GM23248 (cell line): ENCODE results near the gene NPIPB2. TPM values are rescaled to one million over a fixed set of nuclear protein-coding genes. Genes with fewer than 3 reads are reported as not detected.
A peak's percentile ranks its signal among the peaks of the same experiment; 100 is the strongest.
"Not testable (repeated sequence)": the region's sequence is repeated elsewhere in the genome, so short reads cannot be mapped to it uniquely, and the experiment has no call there.

Source experiments
- DNase-seq: peaks from one replicate; pipeline ENCODE4 v3.0.0-alpha.2; 2015
- H2AFZ ChIP-seq: fragments of 200-600 bp; sonication (generic); 2 replicates; pipeline ENCODE4 v1.6.1; 2016; ENCODE audit warnings: antibody characterized with exemption
- H3F3A ChIP-seq: fragments of 200-600 bp; sonication (generic); 2 replicates; pipeline ENCODE4 v1.6.1; 2016; ENCODE audit warnings: mild to moderate bottlenecking, antibody characterized with exemption, mixed run types; ENCODE audit not compliant: insufficient read depth
- H3K27ac ChIP-seq: fragments of 200-600 bp; sonication (generic); 2 replicates; pipeline ENCODE4 v1.5.1; 2016; ENCODE audit warnings: mild to moderate bottlenecking
- H3K27me3 ChIP-seq: fragments of 200-600 bp; sonication (generic); replicated peaks from 2 replicates; pipeline ENCODE4 v1.6.1; 2016; ENCODE audit warnings: mild to moderate bottlenecking; ENCODE audit not compliant: insufficient read depth
- H3K36me3 ChIP-seq: fragments of 200-600 bp; sonication (generic); 2 replicates; pipeline ENCODE4 v1.6.1; 2016; ENCODE audit warnings: low read depth, mild to moderate bottlenecking
- H3K4me1 ChIP-seq: fragments of 200-600 bp; sonication (generic); 2 replicates; pipeline ENCODE4 v1.6.1; 2016; ENCODE audit warnings: mild to moderate bottlenecking; ENCODE audit not compliant: insufficient read depth
- H3K4me2 ChIP-seq: fragments of 200-600 bp; sonication (generic); one replicate; pipeline ENCODE4 v1.6.1; 2016; ENCODE audit warnings: mild to moderate bottlenecking; ENCODE audit not compliant: unreplicated experiment
- H3K4me3 ChIP-seq: fragments of 200-600 bp; sonication (generic); 2 replicates; pipeline ENCODE4 v1.5.1; 2016; ENCODE audit warnings: mild to moderate bottlenecking
- H3K79me2 ChIP-seq: fragments of 200-600 bp; sonication (generic); 2 replicates; pipeline ENCODE4 v1.6.1; 2016; ENCODE audit warnings: mild to moderate bottlenecking; ENCODE audit not compliant: insufficient read depth
- H3K9ac ChIP-seq: fragments of 200-600 bp; sonication (generic); 2 replicates; pipeline ENCODE4 v1.6.1; 2016; ENCODE audit warnings: mild to moderate bottlenecking
- H3K9me2 ChIP-seq: fragments of 200-600 bp; sonication (generic); 2 replicates; pipeline ENCODE4 v1.6.1; 2016; ENCODE audit warnings: mixed run types, mild to moderate bottlenecking, moderate library complexity; ENCODE audit not compliant: insufficient read depth
- H3K9me3 ChIP-seq: fragments of 200-600 bp; sonication (generic); one replicate; pipeline ENCODE4 v1.6.1; 2017; ENCODE audit warnings: low read depth
- H4K20me1 ChIP-seq: fragments of 200-600 bp; sonication (generic); 2 replicates; pipeline ENCODE4 v1.6.0; 2016; ENCODE audit not compliant: insufficient read depth
- EZH2 ChIP-seq: fragments of 200-600 bp; sonication (generic); IDR thresholded peaks from 2 replicates; pipeline ENCODE4 v1.6.1; 2018; ENCODE audit warnings: antibody characterized with exemption, mild to moderate bottlenecking; ENCODE audit not compliant: insufficient read depth, poor library complexity, severe bottlenecking
- EZH2phosphoT487 ChIP-seq: fragments of 200-600 bp; sonication (generic); IDR thresholded peaks from 2 replicates; pipeline ENCODE4 v1.6.1; 2018; ENCODE audit warnings: antibody characterized with exemption, moderate library complexity, mild to moderate bottlenecking, low read depth; ENCODE audit not compliant: insufficient read depth
- WGBS, 2 experiments: methylation state at CpG; one replicate each; pipeline ENCODE4 v1.1.6; 2015 to 2017; ENCODE audit warnings: low lambda C conversion rate in 2 of 2, low coverage in 1 of 2; ENCODE audit errors: missing lambda C conversion rate in 2 of 2; 5-methylcytosine and 5-hydroxymethylcytosine counted together
- in situ Hi-C: fragments of 300-500 bp; cut with MboI; formaldehyde crosslinking; loops from 2 replicates; pipeline ENCODE4 v1.15.0; 2020
- polyA plus RNA-seq: library from polyadenylated mRNA; unstranded; fragments of >200 nt; fragmentation: Nextera tagmentation; extraction: Ambion mirVana; gene quantifications from 2 replicates; pipeline ENCODE4 v1.2.1, GENCODE V29; 2016
- total RNA-seq: library from RNA; depleted of rRNA; stranded (reverse); fragments of >200 nt; shearing (Covaris generic); gene quantifications from 2 replicates; pipeline ENCODE4 v1.2.3, GENCODE V29; 2014

NPIPB2 gene
- total and polyA plus RNA-seq, 2 experiments from 2014 or later, result 0.65 to 2.0 TPM

GRCh38 chr16:11948819-11949218 is 7.0 kb upstream of the NPIPB2 start:
- no peak for DNase-seq
- Histone ChIP-seq H3K4me1 (no peaks in the 10 kb centered on the region), H3K9ac (no peak overlapping the region), H3K27ac (no peak overlapping the region), H3K36me3 (no peaks in the 10 kb centered on the region), H3K4me3 (no peak overlapping the region), H3F3A (no peaks in the 10 kb centered on the region), H3K27me3 (no peaks in the 10 kb centered on the region), H4K20me1 (no peaks in the 10 kb centered on the region), H2AFZ (no peak overlapping the region), H3K9me3 (no peaks in the 10 kb centered on the region), H3K4me2 (no peak overlapping the region), H3K79me2 (no peaks in the 10 kb centered on the region), H3K9me2 (no peaks in the 10 kb centered on the region)
- WGBS, 2 experiments, result 38 to 40% methylated on average over 5 of the region's 5 CpGs
- in situ Hi-C loops, result no loop called here
- TF ChIP-seq EZH2phosphoT487 (no peak), EZH2 (no peak)

DNA sequence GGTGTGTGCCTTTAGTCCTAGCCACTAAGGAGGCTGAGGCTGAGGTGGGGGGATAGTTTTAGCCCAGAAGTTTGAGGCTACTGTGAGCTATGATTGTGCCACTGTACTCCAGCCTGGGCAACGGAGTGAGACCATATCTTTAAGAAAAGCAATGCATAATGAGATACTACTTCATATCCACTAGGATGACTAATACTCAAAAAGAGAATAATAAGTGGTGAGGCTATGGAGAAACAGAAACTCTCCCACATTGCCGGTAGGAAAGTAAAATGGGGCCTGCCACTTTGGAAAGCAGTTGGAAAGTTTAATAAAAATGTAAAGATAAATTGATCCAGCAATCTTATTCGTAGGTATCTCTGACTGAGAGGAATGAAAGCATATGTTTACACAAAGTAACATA is 4.6 kb upstream of the NPIPB2 start:
- H3K9ac ChIP-seq, result no peak overlapping the region
- H3K4me2 ChIP-seq, result no peak overlapping the region
- H2AFZ ChIP-seq, result no peak overlapping the region
- H3K27ac ChIP-seq, result no peak overlapping the region
- no peaks in the 10 kb centered on the region for H3K4me1 ChIP-seq
- H3F3A ChIP-seq, result no peaks in the 10 kb centered on the region
- no peak overlapping the region for H3K4me3 ChIP-seq
- 56 to 66% methylated on average over 3 of the region's 3 CpGs for WGBS, 2 experiments
- H3K9me3 ChIP-seq, result no peaks in the 10 kb centered on the region
- no peaks in the 10 kb centered on the region for H3K27me3 ChIP-seq
- no peaks in the 10 kb centered on the region for H4K20me1 ChIP-seq
- no peaks in the 10 kb centered on the region for H3K36me3 ChIP-seq
- H3K79me2 ChIP-seq, result no peaks in the 10 kb centered on the region
- in situ Hi-C loops, result no loop called here
- peak; percentile 37 for DNase-seq
- no peak for TF ChIP-seq EZH2phosphoT487
- TF ChIP-seq EZH2, result no peak
- H3K9me2 ChIP-seq, result no peaks in the 10 kb centered on the region

DNA sequence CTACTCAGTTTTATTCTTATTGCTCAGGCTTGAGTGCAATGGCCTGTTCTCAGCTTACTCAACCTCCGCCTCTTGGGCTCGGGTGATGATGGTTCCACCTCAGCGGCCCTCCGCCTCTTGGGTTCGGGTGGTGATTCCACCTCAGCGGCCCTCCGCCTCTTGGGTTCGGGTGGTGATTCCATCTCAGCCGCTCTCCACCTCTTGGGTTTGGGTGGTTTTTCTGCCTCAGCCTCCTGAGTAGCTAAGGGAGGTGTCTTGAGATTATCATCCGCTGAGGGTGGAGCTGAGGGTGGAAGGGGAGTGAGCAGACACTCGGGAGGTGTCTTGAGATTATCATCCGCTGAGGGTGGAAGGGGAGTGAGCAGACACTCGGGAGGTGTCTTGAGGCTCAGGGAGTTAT is 14.5 kb downstream of the NPIPB2 start:
- in situ Hi-C loops, H3K4me3 ChIP-seq, H3K4me1 ChIP-seq, H3K4me2 ChIP-seq, H3K27me3 ChIP-seq, H3K79me2 ChIP-seq, DNase-seq, H3K36me3 ChIP-seq, H4K20me1 ChIP-seq, H3K9me3 ChIP-seq, H2AFZ ChIP-seq, H3K9me2 ChIP-seq, H3F3A ChIP-seq, H3K9ac ChIP-seq, H3K27ac ChIP-seq: not testable (repeated sequence)
- WGBS, 2 experiments, result 73 to 76% methylated on average over 13 of the region's 13 CpGs

DNA sequence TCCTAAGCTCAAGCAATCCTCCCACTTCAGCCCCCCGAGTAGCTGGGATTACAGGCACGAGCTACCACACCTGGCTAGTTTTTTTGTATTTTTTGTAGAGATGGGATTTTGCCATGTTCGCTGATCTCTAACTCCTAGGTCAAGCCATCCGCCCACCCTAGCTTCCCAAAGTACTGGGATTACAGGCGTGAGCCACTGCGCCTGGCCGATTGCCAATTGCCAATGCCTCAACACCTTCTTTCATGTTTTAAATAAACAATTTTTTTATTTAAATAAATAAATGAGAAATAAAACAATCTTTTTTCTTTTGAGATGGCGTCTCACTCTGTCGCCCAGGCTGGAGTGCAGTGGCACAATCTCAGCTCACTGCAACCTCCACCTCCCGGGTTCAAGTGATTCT is 17.8 kb downstream of the NPIPB2 start:
- H3K79me2 ChIP-seq, H4K20me1 ChIP-seq, H2AFZ ChIP-seq, H3K27me3 ChIP-seq, in situ Hi-C loops, H3K9me3 ChIP-seq, H3K4me3 ChIP-seq, H3F3A ChIP-seq, H3K27ac ChIP-seq, H3K9ac ChIP-seq, H3K4me2 ChIP-seq, H3K9me2 ChIP-seq, H3K4me1 ChIP-seq, H3K36me3 ChIP-seq, DNase-seq: not testable (repeated sequence)
- 84 to 86% methylated on average over 10 of the region's 10 CpGs for WGBS, 2 experiments

DNA sequence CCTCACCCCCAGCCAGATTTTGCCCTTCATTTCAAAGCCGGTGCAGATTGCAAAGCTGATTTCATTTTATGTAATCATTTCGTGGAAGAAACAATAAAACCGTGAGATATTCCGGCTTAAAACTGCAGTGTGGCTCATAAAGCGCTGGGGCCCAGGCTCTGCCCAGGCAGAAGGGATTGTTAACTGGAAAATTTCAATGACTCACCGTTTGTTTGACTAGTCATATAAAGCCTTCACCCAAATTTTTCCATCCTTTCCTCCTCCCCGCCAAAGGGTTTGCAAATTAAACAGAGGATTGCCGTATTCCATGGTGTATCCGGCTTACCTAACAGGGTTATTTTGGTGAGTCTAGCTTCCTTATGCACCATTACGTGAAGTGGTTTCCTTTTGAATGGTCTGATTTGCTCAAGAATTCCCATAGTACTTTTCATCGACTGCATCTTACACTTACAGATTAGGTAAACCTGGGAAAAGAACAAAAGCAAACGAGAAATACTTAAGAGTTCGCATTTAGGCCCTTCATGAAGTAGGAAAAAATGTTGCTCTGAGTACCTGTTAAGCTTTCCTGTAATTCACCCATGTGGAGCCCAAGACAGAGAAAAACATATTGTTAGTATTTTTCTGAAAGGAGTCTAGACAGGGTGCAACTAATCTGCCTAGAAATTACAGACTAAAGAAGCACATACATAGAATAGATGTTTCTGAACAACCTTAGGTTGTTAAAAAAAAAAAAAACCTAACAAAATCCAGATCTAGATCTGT is 25.1 kb downstream of the NPIPB2 start:
- H3K79me2 ChIP-seq, result peaks cover 33% of the 10 kb centered on the region
- DNase-seq, result peak; percentile 81
- no peaks in the 10 kb centered on the region for H3K27me3 ChIP-seq
- in situ Hi-C loops, result no loop called here
- H3K9me2 ChIP-seq, result no peaks in the 10 kb centered on the region
- no peaks in the 10 kb centered on the region for H3K9me3 ChIP-seq
- peak overlapping the region; percentile 99 for H2AFZ ChIP-seq
- peaks cover 7% of the 10 kb centered on the region; the same call in 1 of the 2 replicates for H3K36me3 ChIP-seq
- H3K4me2 ChIP-seq, result peak overlapping the region; percentile 89
- peaks cover 24% of the 10 kb centered on the region for H3K4me1 ChIP-seq
- peaks cover 28% of the 10 kb centered on the region for H3F3A ChIP-seq
- no peak for TF ChIP-seq EZH2
- no peak for TF ChIP-seq EZH2phosphoT487
- H3K27ac ChIP-seq, result peak overlapping the region; percentile 80
- peaks cover 15% of the 10 kb centered on the region; the same call in 1 of the 2 replicates for H4K20me1 ChIP-seq
- 70% methylated on average over 13 of the region's 13 CpGs for WGBS, 2 experiments
- H3K9ac ChIP-seq, result peak overlapping the region; percentile 92
- H3K4me3 ChIP-seq, result peak overlapping the region; percentile 76
